D721Med (cell line): ENCODE measurements around the gene ZNF385B.

Source experiments
- DNase-seq: peaks from one replicate; pipeline ENCODE4 v3.0.0; 2011; ENCODE audit warnings: low spot score; ENCODE audit not compliant: insufficient read length
- FAIRE-seq: peaks from 2 replicates; lab custom pipeline; 2011; peaks lifted over from hg19 to GRCh38; lab: Jason Lieb, UNC
- CTCF ChIP-seq: IDR thresholded peaks from 2 replicates; pipeline ENCODE4 v1.5.1; 2012; ENCODE audit warnings: mild to moderate bottlenecking, control low read depth; ENCODE audit not compliant: insufficient read depth; ENCODE audit errors: missing control alignments

The ZNF385B gene

GRCh38 chr2:179443180-179443579 lies 418.2 kb downstream of the ZNF385B start:
- DNase-seq, result no peak
- TF ChIP-seq CTCF, result no peak
- FAIRE-seq, result no peak

DNA sequence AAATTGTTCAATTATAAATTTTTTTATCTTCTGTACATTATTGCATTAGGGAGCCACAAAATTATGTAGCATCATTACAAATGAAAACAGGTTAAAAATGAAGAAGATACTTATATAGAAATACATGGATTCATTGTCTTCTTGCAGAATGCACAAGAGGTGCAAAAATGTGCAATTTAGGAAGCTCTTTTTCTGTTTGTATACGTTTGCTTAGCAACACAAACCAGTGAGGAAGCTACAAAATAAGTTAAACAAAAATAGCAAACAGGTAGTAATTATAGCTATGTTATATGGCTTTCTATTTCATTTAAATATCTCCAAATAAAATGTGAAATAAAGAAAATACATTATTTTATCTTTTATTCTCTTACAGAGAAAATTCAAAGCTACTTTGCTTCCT lies 419.2 kb downstream of the ZNF385B start:
- TF ChIP-seq CTCF, result no peak
- DNase-seq, result no peak
- no peak for FAIRE-seq

- no peak for FAIRE-seq
- TF ChIP-seq CTCF, result no peak
Measured at GRCh38 chr2:179441551-179441950, 419.9 kb downstream of the ZNF385B start.

GRCh38 chr2:179440642-179441251 lies 420.7 kb downstream of the ZNF385B start:
- FAIRE-seq (no peak), DNase-seq (no peak)
- TF ChIP-seq CTCF, result peak; percentile 60

More at GRCh38 chr2:179441551-179441950, 419.9 kb downstream of the ZNF385B start:
- no peak for DNase-seq

DNA sequence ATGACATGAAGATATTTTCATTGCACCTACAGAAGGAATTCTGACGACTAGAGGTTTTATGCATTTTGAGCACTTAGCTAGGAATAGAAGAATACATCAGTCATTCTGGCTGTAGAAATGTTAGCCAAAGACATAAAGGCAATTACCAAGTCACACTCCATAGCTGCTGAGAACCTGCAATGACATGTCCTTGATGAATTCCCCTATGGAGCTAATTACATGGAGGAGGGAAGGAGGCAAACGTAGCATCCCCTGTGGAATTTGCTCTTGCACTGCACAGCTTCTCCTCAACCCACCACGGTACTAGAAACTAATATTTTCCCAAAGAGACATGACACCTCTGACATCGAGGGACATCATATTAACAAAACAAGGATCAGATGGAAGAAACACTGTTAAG lies 422.8 kb downstream of the ZNF385B start:
- no peak for FAIRE-seq
- no peak for DNase-seq
- no peak for TF ChIP-seq CTCF

DNA sequence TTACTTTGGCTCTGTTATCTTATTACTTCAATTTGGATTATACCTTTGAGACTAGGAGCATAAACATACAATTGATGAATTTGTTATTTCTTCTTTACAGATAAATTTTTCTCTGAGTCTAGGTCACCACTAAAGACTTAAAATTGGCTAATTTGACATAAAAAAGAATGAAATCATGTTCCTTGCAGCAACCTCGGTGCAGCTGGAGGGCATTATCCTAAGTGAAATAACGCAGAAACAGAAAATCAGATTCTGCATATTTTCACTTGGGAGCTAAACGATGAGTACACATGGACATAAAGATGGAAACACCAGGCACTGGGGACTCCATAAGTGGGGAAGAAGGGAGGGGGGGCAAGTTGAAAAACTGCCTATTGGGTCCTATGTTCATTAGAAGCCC lies 424.0 kb downstream of the ZNF385B start:
- DNase-seq, result no peak
- no peak for TF ChIP-seq CTCF
- FAIRE-seq, result peak; percentile 11

GRCh38 chr2:179435566-179435965 lies 425.8 kb downstream of the ZNF385B start:
- no peak for TF ChIP-seq CTCF
- FAIRE-seq (no peak), DNase-seq (no peak)
